Measurements from ENCODE around the gene MFGE8.

The MFGE8 gene

GRCh38 chr15:88878720-88879184 lies 34.4 kb downstream of the MFGE8 start:
- TF ChIP-seq CTCF (IDR thresholded peaks at IDR 0.05; ENCODE audit: low read depth, low read length) = peak; percentile 87
- H3K4me3 ChIP-seq (replicated peaks in 1 of 2; ENCODE audit: low read depth in 2 of 2, low read length in 2 of 2) = no peak overlapping the region
- peak; percentile 58 to 60 for DNase-seq (ENCODE audit: low read depth in 2 of 2)

GRCh38 chr15:88877906-88878305 lies 35.3 kb downstream of the MFGE8 start:
- no peak for DNase-seq (ENCODE audit: low read depth in 2 of 2)
- no peak for TF ChIP-seq CTCF (IDR thresholded peaks at IDR 0.05; ENCODE audit: low read depth, low read length)
- H3K4me3 ChIP-seq (replicated peaks in 1 of 2; ENCODE audit: low read depth in 2 of 2, low read length in 2 of 2) = no peak overlapping the region

GRCh38 chr15:88877415-88877814 lies 35.8 kb downstream of the MFGE8 start:
- no peak for TF ChIP-seq CTCF (IDR thresholded peaks at IDR 0.05; ENCODE audit: low read depth, low read length)
- H3K4me3 ChIP-seq (replicated peaks in 1 of 2; ENCODE audit: low read depth in 2 of 2, low read length in 2 of 2) = no peak overlapping the region
- no peak for DNase-seq (ENCODE audit: low read depth in 2 of 2)

- H3K4me3 ChIP-seq (replicated peaks in 1 of 2; ENCODE audit: low read depth in 2 of 2, low read length in 2 of 2) = no peak overlapping the region
- no peak for DNase-seq (ENCODE audit: low read depth in 2 of 2)
- TF ChIP-seq CTCF (IDR thresholded peaks at IDR 0.05; ENCODE audit: low read depth, low read length) = no peak
Observed at GRCh38 chr15:88876573-88876972, 36.6 kb downstream of the MFGE8 start.

- no peak overlapping the region for H3K4me3 ChIP-seq (replicated peaks in 1 of 2; ENCODE audit: low read depth in 2 of 2, low read length in 2 of 2)
Observed at GRCh38 chr15:88874684-88875083, 38.5 kb downstream of the MFGE8 start.

GRCh38 chr15:88874275-88874674 lies 38.9 kb downstream of the MFGE8 start:
- no peak for DNase-seq (ENCODE audit: low read depth in 2 of 2)
- no peak overlapping the region for H3K4me3 ChIP-seq (replicated peaks in 1 of 2; ENCODE audit: low read depth in 2 of 2, low read length in 2 of 2)
- TF ChIP-seq CTCF (IDR thresholded peaks at IDR 0.05; ENCODE audit: low read depth, low read length) = no peak

More at GRCh38 chr15:88874684-88875083, 38.5 kb downstream of the MFGE8 start:
- no peak for TF ChIP-seq CTCF (IDR thresholded peaks at IDR 0.05; ENCODE audit: low read depth, low read length)
- DNase-seq (ENCODE audit: low read depth in 2 of 2) = no peak

GRCh38 chr15:88873786-88874185 lies 39.4 kb downstream of the MFGE8 start:
- no peak for DNase-seq (ENCODE audit: low read depth in 2 of 2)
- no peak for TF ChIP-seq CTCF (IDR thresholded peaks at IDR 0.05; ENCODE audit: low read depth, low read length)

More at GRCh38 chr15:88873786-88874185, 39.4 kb downstream of the MFGE8 start:
- no peak overlapping the region for H3K4me3 ChIP-seq (replicated peaks in 1 of 2; ENCODE audit: low read depth in 2 of 2, low read length in 2 of 2)

All from cardiac fibroblast (primary cell).